Mesodermal cell (in vitro differentiated cells): ENCODE results near the gene TRIM41.

Source experiments
- H3K27ac ChIP-seq: 2 replicates; pipeline ENCODE4 v1.7.0; 2013; ENCODE audit warnings: mild to moderate bottlenecking, low read depth, low read length, moderate library complexity; ENCODE audit not compliant: severe bottlenecking
- H3K36me3 ChIP-seq: 2 replicates; pipeline ENCODE4 v1.7.1; 2013; ENCODE audit warnings: mild to moderate bottlenecking, low read length, moderate library complexity; ENCODE audit not compliant: control insufficient read depth, insufficient read depth
- H3K4me1 ChIP-seq: one replicate; pipeline ENCODE4 v1.7.1; 2013; ENCODE audit warnings: mild to moderate bottlenecking, low read length; ENCODE audit not compliant: insufficient read depth, control insufficient read depth, poor library complexity, severe bottlenecking
- H3K4me3 ChIP-seq: 2 replicates; pipeline ENCODE4 v1.7.0; 2013; ENCODE audit warnings: low read length, control low read depth, mild to moderate bottlenecking; ENCODE audit not compliant: insufficient read depth, poor library complexity, severe bottlenecking; ENCODE audit errors: extremely low read depth
- H3K9me3 ChIP-seq: 2 replicates; pipeline ENCODE4 v1.7.1; 2013; ENCODE audit warnings: mild to moderate bottlenecking, low read length, moderate library complexity; ENCODE audit not compliant: control insufficient read depth
- WGBS, 2 experiments: methylation state at CpG; one replicate each; pipeline ENCODE4 v1.1.5; 2013; ENCODE audit warnings: missing lambda C conversion rate in 2 of 2; ENCODE audit not compliant: insufficient coverage in 2 of 2; 5-methylcytosine and 5-hydroxymethylcytosine counted together

The TRIM41 gene

DNA sequence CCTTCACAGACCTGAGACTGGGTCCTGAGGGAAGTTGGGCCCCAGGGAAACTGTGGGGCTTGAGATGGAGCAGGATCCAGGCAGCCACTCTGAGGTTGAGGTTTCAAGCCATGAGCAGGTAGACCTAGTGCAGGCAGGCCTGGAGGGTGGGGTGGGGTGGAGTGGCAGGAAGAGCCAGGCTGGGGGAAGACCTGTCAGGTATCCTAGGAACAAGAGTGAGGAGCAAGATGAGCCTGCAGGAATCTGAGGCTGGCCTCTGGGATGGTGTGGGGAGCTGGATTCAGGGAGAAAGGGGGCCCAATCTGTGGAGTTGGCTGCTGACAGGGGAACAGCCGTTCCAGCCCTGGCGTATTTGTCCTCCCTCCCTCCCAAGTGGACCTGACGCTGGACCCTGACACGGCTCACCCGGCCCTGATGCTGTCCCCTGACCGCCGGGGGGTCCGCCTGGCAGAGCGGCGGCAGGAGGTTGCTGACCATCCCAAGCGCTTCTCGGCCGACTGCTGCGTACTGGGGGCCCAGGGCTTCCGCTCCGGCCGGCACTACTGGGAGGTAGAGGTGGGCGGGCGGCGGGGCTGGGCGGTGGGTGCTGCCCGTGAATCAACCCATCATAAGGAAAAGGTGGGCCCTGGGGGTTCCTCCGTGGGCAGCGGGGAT is 10.8 kb downstream of the TRIM41 start:
- H3K27ac ChIP-seq: no peak overlapping the region
- no peak overlapping the region for H3K4me3 ChIP-seq
- peaks cover 87% of the 10 kb centered on the region for H3K36me3 ChIP-seq
- H3K9me3 ChIP-seq: no peaks in the 10 kb centered on the region
- no peaks in the 10 kb centered on the region for H3K4me1 ChIP-seq
- WGBS, 2 experiments: 92 to 95% methylated on average over 11 to 15 of the region's 24 CpGs

DNA sequence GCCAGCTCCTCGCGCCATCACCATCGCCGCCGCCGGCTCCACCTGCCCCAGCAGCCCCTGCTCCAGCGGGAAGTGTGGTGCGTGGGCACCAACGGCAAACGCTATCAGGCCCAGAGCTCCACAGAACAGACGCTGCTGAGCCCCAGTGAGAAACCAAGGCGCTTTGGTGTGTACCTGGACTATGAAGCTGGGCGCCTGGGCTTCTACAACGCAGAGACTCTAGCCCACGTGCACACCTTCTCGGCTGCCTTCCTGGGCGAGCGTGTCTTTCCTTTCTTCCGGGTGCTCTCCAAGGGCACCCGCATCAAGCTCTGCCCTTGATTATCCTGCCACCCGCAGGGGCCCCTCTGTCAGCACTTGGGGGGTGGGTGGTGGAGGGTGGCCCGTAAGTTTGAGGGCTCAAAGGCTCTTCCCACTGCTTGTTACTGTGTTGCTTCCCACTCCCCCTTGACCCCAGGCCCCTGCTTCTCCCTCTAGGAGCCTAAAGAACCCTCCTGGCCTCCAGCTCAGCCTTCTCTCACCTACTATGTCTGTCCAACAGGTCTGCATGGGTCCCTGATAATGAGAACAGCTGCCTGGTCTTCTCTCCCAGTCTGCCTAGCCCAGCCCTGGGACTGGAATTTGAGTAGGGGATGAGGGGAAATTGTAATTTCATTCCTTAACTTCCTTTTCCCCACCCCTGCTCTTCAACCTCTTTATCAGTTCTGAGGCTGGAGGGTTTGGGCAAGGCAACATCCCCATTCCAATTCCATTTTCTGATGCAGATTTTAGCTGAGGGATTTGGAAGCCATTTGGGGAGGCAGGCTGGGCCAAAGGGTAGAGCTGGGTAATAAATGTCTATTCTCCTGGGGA is 11.6 kb downstream of the TRIM41 start:
- Histone ChIP-seq H3K4me1 (no peaks in the 10 kb centered on the region), H3K27ac (peak overlapping the region; percentile 66), H3K36me3 (peaks cover 87% of the 10 kb centered on the region), H3K4me3 (no peak overlapping the region), H3K9me3 (no peaks in the 10 kb centered on the region)
- WGBS, 2 experiments: 96 to 97% methylated on average over 11 to 18 of the region's 22 CpGs

DNA sequence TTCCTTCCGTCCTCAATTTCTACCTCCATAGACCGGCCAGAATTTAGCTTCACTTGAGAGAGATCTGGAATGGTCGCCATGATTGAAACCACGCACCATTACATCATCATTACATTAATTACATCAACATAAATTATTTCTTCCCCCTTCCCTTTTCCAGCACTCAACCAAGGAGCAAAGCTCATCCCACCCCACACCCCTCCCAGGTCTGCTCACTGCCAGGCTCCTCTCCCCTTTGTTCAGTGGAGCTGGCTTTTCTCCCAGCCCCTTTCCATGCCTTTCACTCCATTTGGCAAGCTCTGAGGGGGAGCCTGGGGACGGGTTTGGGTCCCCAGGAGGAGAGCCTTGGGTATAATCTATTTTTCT is 12.2 kb downstream of the TRIM41 start:
- Histone ChIP-seq H3K36me3 (peaks cover 87% of the 10 kb centered on the region), H3K27ac (peak overlapping the region; percentile 66), H3K4me1 (no peaks in the 10 kb centered on the region), H3K4me3 (no peak overlapping the region), H3K9me3 (no peaks in the 10 kb centered on the region)
- WGBS, 2 experiments: 92 to 97% methylated on average over 5 of the region's 5 CpGs

DNA sequence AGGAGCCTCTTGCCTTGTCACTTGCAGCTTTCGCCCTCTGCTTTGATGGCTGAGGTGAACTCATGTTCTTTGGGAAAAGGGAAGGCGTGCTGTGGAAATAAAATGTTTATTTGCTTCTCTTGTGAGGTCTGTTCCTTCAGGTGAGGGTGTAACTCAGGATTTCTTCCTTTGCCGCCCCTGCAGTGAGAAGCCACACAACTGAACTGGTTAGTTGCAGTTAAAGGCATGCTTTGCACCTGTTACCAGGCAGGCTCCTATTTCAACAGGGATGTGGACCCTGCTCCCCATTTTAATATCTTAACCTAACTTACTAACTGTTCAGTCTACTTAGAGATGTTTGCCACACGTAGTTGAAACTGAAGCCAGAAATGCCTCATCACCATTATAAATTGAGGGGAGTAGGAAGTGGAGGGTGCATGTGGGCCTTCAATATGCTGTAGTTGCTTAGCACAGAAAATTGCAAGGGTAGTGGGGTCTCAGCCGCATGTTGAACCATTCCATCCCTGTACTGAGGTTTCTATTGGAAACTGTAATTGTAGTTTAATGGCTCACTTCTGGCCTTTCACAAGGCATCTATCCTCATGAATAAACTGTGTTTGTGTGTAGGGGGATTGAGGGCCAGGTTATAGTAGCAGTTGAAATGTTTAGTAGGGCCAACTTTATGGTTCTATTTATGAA is 12.7 kb downstream of the TRIM41 start:
- Histone ChIP-seq H3K27ac (no peak overlapping the region), H3K4me3 (no peak overlapping the region), H3K9me3 (no peaks in the 10 kb centered on the region), H3K36me3 (peaks cover 87% of the 10 kb centered on the region), H3K4me1 (no peaks in the 10 kb centered on the region)
- WGBS, 2 experiments: 80 to 100% methylated on average over 2 to 3 of the region's 5 CpGs

DNA sequence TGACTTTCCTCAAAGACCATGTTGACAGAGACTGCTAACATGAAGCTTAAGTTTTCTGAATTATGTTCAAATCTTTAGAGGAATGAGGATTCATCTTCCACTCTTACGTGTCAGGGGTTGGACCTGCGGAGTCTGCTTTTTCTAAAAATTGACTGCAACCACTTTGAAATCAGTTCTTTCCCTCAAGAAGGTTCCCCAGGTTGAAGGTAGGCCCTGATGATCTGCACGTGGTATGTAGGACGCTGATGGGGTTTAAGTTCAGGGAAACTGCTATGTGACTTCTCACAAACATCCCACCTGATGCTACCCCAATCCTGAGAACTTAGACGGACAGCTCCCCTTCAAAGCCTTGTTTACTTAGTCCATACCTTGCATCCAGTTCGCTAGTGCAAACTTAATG is 13.4 kb downstream of the TRIM41 start:
- Histone ChIP-seq H3K4me3 (no peak overlapping the region), H3K4me1 (peaks cover 4% of the 10 kb centered on the region), H3K9me3 (no peaks in the 10 kb centered on the region), H3K27ac (no peak overlapping the region), H3K36me3 (peaks cover 87% of the 10 kb centered on the region)
- WGBS, 2 experiments: 89% methylated on average over 4 of the region's 6 CpGs; no CpG with 5 or more reads in 1 of the 2 experiments

DNA sequence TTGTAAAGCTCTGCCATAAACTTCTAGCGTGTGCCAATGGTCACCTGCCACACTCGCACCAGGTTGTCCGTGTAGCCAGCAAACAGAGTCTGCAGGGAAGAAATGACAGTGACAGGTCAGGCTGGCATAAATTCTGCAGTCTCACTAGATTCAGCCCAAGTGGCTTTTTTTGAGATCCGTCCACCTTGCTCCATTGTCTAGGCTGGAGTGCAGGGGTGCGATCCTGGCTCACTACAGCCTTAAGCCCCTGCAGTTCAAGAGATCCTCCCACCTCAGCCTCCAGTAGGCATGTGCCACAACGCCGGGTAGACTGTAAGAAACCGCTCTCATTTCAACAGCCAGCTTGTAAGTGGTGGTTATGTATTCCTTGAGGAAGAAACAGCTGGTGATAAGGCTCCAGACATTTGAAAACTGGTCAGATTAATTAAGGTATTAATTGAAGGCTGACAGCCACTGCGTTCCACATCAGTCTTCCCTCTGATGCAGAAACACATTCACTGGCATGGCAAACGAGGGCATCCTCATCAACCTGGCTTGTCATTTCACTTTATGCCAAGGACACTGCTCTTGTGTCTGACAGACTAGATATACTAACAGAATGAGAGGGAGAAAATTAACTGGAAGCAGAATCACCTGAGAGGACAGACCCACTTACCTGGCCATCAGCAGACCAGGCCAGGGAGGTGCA is 14.0 kb downstream of the TRIM41 start:
- Histone ChIP-seq H3K36me3 (peaks cover 89% of the 10 kb centered on the region), H3K9me3 (no peaks in the 10 kb centered on the region)
- WGBS, 2 experiments: 89 to 96% methylated on average over 4 to 7 of the region's 10 CpGs

DNA sequence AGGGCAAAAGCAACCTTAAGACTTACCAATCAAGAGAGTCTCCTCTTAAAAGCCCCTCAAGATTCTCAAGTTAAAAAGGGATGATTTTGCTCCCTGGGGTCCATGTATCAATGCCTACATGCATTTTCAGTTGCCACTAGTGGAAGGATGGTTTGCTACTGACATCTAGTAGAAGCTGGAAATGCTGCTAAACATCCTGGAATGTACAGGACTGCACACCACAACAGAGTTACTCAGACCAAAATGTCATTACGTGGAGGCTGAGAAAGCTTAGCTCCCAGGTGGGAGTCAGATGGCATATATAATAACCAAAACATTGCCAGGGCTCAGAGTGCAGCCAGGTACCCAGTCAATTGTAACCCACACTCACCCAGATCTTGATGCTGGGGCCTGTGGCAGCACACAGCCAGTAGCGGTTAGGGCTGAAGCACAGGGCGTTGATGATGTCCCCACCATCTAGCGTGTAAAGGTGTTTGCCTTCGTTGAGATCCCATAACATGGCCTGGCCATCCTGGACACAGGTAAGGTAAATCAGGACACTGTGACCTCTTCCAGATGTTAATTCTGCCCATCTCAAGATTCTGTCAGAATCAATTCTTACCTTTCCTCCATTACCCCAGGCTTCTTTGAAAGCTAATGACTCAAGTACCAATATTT is 14.8 kb downstream of the TRIM41 start:
- WGBS, 2 experiments: 96 to 97% methylated on average over 4 to 5 of the region's 5 CpGs
- no peaks in the 10 kb centered on the region for H3K9me3 ChIP-seq
- H3K4me3 ChIP-seq: no peak overlapping the region
- peaks cover 9% of the 10 kb centered on the region for H3K4me1 ChIP-seq
- peaks cover 91% of the 10 kb centered on the region for H3K36me3 ChIP-seq
- no peak overlapping the region for H3K27ac ChIP-seq

More for the DNA sequence above, 14.0 kb downstream of the TRIM41 start:
- H3K27ac ChIP-seq: no peak overlapping the region
- H3K4me3 ChIP-seq: no peak overlapping the region
- peaks cover 9% of the 10 kb centered on the region for H3K4me1 ChIP-seq

DNA sequence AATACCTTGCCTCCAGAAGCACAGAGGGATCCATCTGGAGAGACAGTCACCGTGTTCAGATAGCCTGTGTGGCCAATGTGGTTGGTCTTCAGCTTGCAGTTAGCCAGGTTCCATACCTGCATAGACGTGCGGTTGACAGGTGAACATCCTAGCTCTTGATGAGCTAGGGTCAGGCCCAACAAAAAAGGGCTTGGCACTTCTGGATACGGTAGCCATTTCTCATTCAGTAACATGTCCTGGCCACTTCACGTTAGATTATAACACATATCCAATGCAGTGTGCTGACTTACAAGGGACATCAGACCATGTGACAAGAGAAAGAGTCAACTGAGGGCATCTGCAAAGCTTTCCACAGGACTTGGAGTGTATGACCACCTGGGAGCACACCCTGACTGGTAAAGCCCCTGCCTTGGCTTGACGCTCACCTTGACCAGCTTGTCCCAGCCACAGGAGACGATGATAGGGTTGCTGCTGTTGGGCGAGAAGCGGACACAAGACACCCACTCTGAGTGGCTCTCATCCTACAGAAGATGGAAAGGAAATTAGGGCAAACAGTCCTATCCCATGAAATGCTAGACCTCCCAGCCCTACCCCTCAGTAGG is 16.1 kb downstream of the TRIM41 start:
- H3K36me3 ChIP-seq: peaks cover 85% of the 10 kb centered on the region

DNA sequence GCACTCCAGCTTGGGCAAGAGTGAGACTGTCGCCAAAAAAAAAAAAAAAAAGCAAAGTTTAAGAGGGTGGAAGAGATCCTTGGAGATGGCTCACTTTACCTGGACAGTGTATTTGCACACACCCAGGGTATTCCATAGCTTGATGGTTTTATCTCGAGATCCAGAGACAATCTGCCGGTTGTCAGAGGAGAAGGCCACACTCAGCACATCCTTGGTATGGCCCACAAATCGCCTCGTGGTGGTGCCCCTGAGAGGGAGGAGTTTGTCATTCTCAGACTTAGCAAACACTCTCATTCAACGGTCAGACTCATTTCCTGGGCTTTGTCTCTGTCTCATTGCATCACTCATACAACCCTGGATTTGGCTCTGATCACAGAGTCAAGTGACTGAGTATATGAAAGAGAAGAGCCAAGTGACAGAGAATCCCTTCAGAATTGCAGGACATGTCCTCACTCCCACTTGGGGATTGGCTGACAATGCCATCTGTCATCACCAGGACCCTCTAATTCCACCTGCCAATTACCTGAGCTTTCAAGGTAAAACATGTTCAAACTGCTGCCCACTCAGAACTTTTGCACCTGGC is 18.4 kb downstream of the TRIM41 start:
- Histone ChIP-seq H3K4me1 (peaks cover 14% of the 10 kb centered on the region), H3K36me3 (peaks cover 66% of the 10 kb centered on the region), H3K27ac (peak overlapping the region; percentile 70), H3K4me3 (peak overlapping the region; percentile 75), H3K9me3 (no peaks in the 10 kb centered on the region)
- 74 to 80% methylated on average over 4 of the region's 6 CpGs for WGBS, 2 experiments

More for the DNA sequence above, 16.1 kb downstream of the TRIM41 start:
- H3K4me3 ChIP-seq: no peak overlapping the region
- H3K27ac ChIP-seq: no peak overlapping the region
- 99 to 100% methylated on average over 7 to 8 of the region's 9 CpGs for WGBS, 2 experiments
- H3K4me1 ChIP-seq: peaks cover 9% of the 10 kb centered on the region
- H3K9me3 ChIP-seq: no peaks in the 10 kb centered on the region
